ENCODE data around the gene FAM210A. TPM values are rescaled to one million over a fixed set of nuclear protein-coding genes. Genes with fewer than 3 reads are reported as not detected.
"Not testable (repeated sequence)": the region's sequence is repeated elsewhere in the genome, so short reads cannot be mapped to it uniquely, and the experiment has no call there.

The FAM210A gene
- total RNA-seq, 1 donor from 2014 or later = 15.1 TPM

DNA sequence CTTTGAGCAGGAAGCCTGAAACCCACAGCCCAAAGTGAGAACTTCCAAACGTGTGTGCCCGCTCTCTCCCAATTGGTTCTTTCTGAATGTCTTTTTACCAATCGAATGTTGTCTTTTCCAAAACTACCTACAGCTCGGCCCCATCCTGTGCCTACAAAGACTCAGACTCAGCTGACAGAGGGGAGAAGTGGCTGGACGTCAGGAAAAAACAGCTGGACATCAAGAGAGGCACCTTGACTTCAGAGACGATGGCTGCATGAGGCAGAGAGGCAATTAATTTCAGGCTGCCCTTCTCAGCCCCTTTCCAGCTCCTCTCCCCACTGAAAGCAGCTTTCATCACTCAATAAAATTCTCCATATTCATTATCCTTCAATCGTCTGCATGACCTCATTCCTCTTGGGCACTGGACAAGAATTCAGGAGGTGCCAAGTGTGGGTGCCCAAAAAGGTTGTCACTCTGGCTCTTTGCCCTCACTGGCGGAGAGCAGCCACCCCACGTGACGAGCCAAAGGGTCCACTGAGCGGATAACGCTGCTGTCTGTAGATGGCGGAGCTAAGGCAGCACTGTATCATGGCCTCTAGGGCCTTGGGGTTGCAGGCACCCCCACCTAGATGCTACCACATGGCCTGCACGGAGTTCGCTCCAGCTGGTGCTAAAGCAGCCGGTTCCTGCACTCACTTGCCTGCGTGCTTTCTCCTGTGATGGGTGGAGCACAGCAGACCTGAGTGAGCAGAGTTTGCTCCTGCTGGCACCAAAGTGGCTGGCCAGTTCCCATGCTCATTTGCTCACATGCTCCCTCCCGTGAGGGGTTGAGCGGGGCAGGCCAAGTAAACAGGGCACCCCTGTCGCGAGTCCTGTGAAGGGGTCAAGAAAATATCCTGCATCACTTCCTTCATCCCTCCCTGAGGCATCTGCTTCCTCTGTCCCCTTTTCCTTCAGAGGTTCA lies 37.9 kb downstream of the FAM210A start:
- H3K36me3 Mint-ChIP-seq = peaks cover 31% of the 10 kb centered on the region
- no peaks in the 10 kb centered on the region for H3K4me1 Mint-ChIP-seq
- Histone ChIP-seq H3K9ac (no peak overlapping the region), H4K20me1 (ENCODE audit: low read depth) (no peaks in the 10 kb centered on the region), H3K4me2 (no peak overlapping the region), H3F3A (ENCODE audit: low read depth) (no peaks in the 10 kb centered on the region), H3K4me1 (no peaks in the 10 kb centered on the region), H3K36me3 (no peaks in the 10 kb centered on the region), H3K27ac (no peak overlapping the region), H3K27me3 (no peaks in the 10 kb centered on the region), H3K9me3 (ENCODE audit: low read depth) (no peaks in the 10 kb centered on the region), H3K79me2 (ENCODE audit: low read depth) (peaks cover 21% of the 10 kb centered on the region), H3K4me3 (no peak overlapping the region), H2AFZ (replicated peaks) (no peak overlapping the region)
- H3K27ac Mint-ChIP-seq = no peak overlapping the region
- peaks cover 2% of the 10 kb centered on the region for H3K27me3 Mint-ChIP-seq (ENCODE audit: insufficient read depth, low read depth)
- TF ChIP-seq EZH2 (IDR thresholded peaks at IDR 0.05) = no peak
- peaks cover 59% of the 10 kb centered on the region for H3K9me3 Mint-ChIP-seq
- H3K4me3 Mint-ChIP-seq = no peak overlapping the region
- no peak for DNase-seq (ENCODE audit: low spot score)

DNA sequence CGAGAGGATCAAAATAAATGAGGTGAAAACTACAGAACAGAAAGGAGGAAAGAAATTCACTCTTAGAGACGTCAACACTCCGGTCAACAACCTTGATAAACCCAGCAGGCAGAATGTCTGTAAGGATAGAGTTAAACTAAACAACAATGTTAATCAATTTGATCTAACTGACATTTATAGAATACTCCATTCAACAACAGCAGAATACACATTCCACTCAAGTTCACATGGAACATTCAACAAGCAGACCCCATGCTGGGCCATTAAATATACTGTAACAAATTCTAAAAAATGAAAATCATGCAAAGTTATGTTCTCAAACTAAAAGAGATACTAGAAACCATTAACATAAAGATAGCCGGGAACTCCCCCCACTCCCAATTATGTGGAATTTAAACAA lies 41.8 kb downstream of the FAM210A start:
- no peak overlapping the region for H3K4me3 Mint-ChIP-seq
- Histone ChIP-seq H3K4me3 (no peak overlapping the region), H3K36me3 (no peaks in the 10 kb centered on the region), H3K9ac (no peak overlapping the region), H3K9me3 (ENCODE audit: low read depth) (no peaks in the 10 kb centered on the region), H4K20me1 (ENCODE audit: low read depth) (no peaks in the 10 kb centered on the region), H3K4me1 (no peaks in the 10 kb centered on the region), H2AFZ (replicated peaks) (no peak overlapping the region), H3F3A (ENCODE audit: low read depth) (no peaks in the 10 kb centered on the region), H3K27ac (no peak overlapping the region), H3K4me2 (no peak overlapping the region), H3K27me3 (no peaks in the 10 kb centered on the region), H3K79me2 (ENCODE audit: low read depth) (peaks cover 18% of the 10 kb centered on the region)
- no peak overlapping the region for H3K27ac Mint-ChIP-seq
- H3K9me3 Mint-ChIP-seq = peaks cover 31% of the 10 kb centered on the region
- no peaks in the 10 kb centered on the region for H3K4me1 Mint-ChIP-seq
- TF ChIP-seq EZH2phosphoT487 (IDR thresholded peaks at IDR 0.05) = no peak
- TF ChIP-seq EZH2 (IDR thresholded peaks at IDR 0.05) = no peak
- TF ChIP-seq, protein P1, sequence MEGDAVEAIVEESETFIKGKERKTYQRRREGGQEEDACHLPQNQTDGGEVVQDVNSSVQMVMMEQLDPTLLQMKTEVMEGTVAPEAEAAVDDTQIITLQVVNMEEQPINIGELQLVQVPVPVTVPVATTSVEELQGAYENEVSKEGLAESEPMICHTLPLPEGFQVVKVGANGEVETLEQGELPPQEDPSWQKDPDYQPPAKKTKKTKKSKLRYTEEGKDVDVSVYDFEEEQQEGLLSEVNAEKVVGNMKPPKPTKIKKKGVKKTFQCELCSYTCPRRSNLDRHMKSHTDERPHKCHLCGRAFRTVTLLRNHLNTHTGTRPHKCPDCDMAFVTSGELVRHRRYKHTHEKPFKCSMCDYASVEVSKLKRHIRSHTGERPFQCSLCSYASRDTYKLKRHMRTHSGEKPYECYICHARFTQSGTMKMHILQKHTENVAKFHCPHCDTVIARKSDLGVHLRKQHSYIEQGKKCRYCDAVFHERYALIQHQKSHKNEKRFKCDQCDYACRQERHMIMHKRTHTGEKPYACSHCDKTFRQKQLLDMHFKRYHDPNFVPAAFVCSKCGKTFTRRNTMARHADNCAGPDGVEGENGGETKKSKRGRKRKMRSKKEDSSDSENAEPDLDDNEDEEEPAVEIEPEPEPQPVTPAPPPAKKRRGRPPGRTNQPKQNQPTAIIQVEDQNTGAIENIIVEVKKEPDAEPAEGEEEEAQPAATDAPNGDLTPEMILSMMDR (IDR thresholded peaks at IDR 0.05) = no peak
- peaks cover 40% of the 10 kb centered on the region for H3K36me3 Mint-ChIP-seq
- DNase-seq (ENCODE audit: low spot score) = no peak
- peaks cover 4% of the 10 kb centered on the region for H3K27me3 Mint-ChIP-seq (ENCODE audit: insufficient read depth, low read depth)

DNA sequence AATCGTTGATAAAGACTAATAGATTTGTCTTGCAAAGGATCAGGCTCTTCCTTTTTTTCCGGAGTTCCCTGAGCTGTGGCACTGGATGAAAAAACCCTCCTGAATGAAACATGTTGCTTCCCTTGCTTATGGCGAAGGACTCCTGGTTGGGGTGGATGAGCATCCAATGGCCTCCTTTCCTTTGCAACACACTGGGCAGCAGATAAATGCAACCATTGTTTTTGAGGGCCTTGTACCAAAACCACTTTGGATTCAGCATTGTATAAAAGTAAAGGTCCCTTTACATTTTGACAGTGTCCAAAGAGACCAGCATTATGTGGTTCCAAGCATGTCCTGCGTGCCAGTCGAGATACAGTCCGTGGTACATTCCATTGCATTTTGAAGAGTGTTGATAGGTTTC lies 44.7 kb downstream of the FAM210A start:
- Histone ChIP-seq H3K27ac (no peak overlapping the region), H3K79me2 (ENCODE audit: low read depth) (peaks cover 10% of the 10 kb centered on the region), H3K4me2 (no peak overlapping the region), H3F3A (ENCODE audit: low read depth) (peaks cover under 1% of the 10 kb centered on the region), H3K4me3 (no peak overlapping the region), H2AFZ (replicated peaks) (no peak overlapping the region), H4K20me1 (ENCODE audit: low read depth) (no peaks in the 10 kb centered on the region), H3K9ac (no peak overlapping the region), H3K9me3 (ENCODE audit: low read depth) (no peaks in the 10 kb centered on the region), H3K36me3 (no peaks in the 10 kb centered on the region), H3K27me3 (no peaks in the 10 kb centered on the region), H3K4me1 (no peaks in the 10 kb centered on the region)
- Mint-ChIP-seq H3K27me3 (ENCODE audit: insufficient read depth, low read depth) (peaks cover 4% of the 10 kb centered on the region), H3K9me3 (peaks cover 18% of the 10 kb centered on the region), H3K4me1 (no peaks in the 10 kb centered on the region), H3K27ac (no peak overlapping the region), H3K4me3 (no peak overlapping the region), H3K36me3 (peaks cover 29% of the 10 kb centered on the region)
- TF ChIP-seq EZH2 (IDR thresholded peaks at IDR 0.05) (no peak), EZH2phosphoT487 (IDR thresholded peaks at IDR 0.05) (no peak)
- TF ChIP-seq, protein P1 (IDR thresholded peaks at IDR 0.05) = no peak
- DNase-seq (ENCODE audit: low spot score) = no peak

DNA sequence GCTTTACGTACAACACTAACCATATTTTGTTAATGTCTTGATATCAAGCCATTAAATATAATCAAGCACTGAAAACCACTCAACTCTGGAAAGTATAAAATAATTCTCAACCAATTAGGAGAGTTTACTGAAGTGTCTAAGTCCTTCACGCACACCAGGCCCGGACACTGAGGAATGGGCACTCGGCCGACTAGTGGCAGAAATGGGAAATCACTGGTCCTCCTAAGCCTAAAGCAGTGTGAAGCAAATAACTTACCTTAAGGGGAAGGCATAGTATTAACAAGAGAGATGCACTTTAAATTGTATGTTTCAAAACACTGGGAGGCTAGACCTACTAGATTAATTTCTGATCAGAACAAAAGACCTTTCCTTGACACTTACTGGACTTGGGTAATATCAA lies 45.7 kb downstream of the FAM210A start:
- no peaks in the 10 kb centered on the region for H3K4me1 ChIP-seq
- Mint-ChIP-seq H3K4me1 (no peaks in the 10 kb centered on the region), H3K36me3 (peaks cover 24% of the 10 kb centered on the region), H3K27me3 (ENCODE audit: insufficient read depth, low read depth) (peaks cover 4% of the 10 kb centered on the region), H3K9me3 (peaks cover 21% of the 10 kb centered on the region), H3K4me3 (no peak overlapping the region), H3K27ac (no peak overlapping the region)
- H3K9ac ChIP-seq = no peak overlapping the region
- no peak for TF ChIP-seq EZH2phosphoT487 (IDR thresholded peaks at IDR 0.05)
- TF ChIP-seq, protein P1 (IDR thresholded peaks at IDR 0.05) = peak; percentile 75
- no peaks in the 10 kb centered on the region for H4K20me1 ChIP-seq (ENCODE audit: low read depth)
- H3K36me3 ChIP-seq = no peaks in the 10 kb centered on the region
- H3K9me3 ChIP-seq (ENCODE audit: low read depth) = no peaks in the 10 kb centered on the region
- H3K27me3 ChIP-seq = no peaks in the 10 kb centered on the region
- H3K4me2 ChIP-seq = no peak overlapping the region
- peaks cover 5% of the 10 kb centered on the region for H3F3A ChIP-seq (ENCODE audit: low read depth)
- H3K79me2 ChIP-seq (ENCODE audit: low read depth) = peaks cover 4% of the 10 kb centered on the region
- no peak overlapping the region for H2AFZ ChIP-seq (replicated peaks)
- no peak overlapping the region for H3K27ac ChIP-seq
- DNase-seq (ENCODE audit: low spot score) = peak; percentile 63
- no peak overlapping the region for H3K4me3 ChIP-seq

DNA sequence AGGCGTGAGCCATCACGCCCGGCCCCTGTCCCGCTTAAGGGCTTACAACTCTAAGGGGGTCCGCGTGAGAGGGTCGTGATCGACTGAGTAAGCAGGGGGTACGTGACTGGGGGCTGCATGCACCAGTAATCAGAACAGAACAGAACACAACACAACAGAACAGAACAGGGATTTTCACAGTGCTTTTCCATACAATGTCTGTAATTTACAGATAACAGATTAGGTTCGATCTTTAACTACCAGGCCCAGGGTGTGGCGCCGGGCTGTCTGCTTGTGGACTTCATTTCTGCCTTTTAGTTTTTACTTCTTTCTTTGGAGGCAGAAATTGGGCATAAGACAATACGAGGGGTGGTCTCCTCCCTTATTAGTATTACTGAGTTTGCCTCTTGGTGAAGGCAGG lies 49.0 kb downstream of the FAM210A start:
- Mint-ChIP-seq H3K36me3 (peaks cover 19% of the 10 kb centered on the region), H3K9me3 (peaks cover 14% of the 10 kb centered on the region)
- not testable (repeated sequence) for H3K27ac Mint-ChIP-seq; H2AFZ ChIP-seq (replicated peaks); H3K4me2 ChIP-seq; H3K4me1 ChIP-seq; H3K36me3 ChIP-seq; H3K27ac ChIP-seq; DNase-seq (ENCODE audit: low spot score); H3K9ac ChIP-seq; H3K4me3 ChIP-seq; H4K20me1 ChIP-seq (ENCODE audit: low read depth); H3K27me3 Mint-ChIP-seq (ENCODE audit: insufficient read depth, low read depth); H3K4me3 Mint-ChIP-seq; H3K9me3 ChIP-seq (ENCODE audit: low read depth); H3K4me1 Mint-ChIP-seq; H3K79me2 ChIP-seq (ENCODE audit: low read depth); H3F3A ChIP-seq (ENCODE audit: low read depth); H3K27me3 ChIP-seq
